Activated CD4-positive, alpha-beta T cell treated with anti-CD3 and anti-CD28 coated beads for 24 hours (primary cell): Measurements from ENCODE around the gene KIT.

Experiments
- DNase-seq, 2 donors: peaks; one replicate each; pipeline ENCODE4 v3.0.0-alpha.2; 2020; ENCODE audit warnings: low read depth in 2 of 2

KIT gene

DNA sequence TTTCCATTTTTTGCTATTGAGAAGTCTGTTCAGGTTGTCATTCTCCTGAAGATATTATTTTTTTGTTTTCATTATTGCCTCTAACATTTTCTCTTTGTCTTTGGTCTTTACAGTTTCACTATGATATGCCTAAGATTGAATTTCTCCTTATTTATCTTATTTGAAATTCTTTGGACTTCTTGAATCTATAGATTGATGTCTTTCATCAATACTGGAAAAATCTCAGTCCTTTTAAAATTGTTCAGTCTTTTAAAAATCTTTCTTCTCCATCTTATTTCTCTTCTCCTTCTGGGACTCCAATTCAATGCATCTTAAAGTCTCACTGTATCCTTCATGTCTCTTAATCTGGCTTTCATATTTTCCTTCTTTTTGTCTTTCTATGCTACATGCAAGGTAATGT lies 86.7 kb downstream of the KIT start:
- no peak for DNase-seq

DNA sequence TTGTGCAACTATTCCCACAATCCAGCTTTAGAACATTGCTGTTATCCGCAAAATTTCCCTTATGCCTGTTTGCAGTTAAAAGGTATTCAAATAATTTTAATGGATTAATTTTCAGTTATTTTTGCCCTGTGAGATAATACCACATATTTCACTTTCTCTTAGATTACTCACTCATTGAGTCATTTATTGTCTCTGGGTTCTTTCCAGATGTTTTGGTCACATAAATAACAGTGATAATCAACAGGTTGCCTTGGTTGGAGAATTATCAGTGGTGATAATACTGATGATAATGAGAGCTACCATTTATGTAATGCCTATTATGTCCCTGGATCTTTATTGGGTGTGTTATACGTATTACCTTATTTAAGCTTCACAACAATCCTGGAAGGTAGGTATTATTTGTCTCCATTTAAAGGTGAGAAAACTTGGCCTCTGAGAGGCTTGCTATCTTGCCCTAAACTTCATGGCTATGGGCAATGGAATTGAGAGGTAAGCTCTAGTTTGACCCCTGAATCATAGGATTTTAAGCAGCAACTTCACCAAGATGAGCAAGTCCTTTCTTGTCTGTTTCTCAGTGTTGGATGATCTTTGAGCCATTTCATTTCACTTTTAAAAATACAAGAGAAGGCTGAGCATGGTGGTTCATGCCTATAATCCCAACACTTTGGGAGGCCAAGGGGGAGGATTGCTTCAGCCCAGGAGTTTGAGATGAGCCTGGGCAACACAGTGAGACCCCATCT lies 87.4 kb downstream of the KIT start:
- DNase-seq: no peak

DNA sequence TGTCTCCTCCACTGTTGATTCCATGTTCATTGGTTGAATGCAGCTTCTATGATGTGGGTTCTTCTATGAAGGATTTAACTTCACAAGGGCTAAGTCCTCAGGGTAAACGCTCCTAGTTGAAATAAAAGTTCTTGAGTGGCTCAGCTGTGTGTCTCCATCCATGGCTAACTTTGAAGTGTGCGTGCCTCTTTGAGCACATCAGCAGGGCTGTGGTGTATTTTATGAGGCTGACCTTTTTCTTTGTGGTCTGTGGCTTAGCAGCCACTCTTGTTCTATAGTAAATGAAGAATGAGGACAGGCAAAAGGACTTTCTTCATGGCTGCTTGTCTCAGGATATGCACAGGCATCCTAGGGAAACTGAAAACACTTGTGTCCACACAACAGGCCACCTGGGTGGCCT lies 88.5 kb downstream of the KIT start:
- no peak for DNase-seq

DNA sequence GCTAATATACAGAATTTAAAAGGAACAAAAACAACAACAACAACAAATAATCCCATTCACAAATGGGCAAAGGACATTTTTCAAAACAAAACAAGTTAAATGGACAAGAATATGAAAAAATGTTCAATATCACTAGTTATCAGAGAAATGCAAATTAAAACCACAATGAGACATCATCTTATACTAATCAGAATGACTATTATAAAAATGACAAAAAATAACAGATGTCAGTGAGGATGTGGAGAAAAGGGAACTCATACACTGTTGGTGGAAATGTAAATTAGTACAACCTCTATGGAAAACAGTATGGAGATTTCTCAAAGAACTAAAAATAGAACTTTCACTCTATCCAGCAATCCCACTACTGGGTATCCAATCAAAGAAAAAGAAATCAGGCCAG lies 92.6 kb downstream of the KIT start:
- DNase-seq: no peak

DNA sequence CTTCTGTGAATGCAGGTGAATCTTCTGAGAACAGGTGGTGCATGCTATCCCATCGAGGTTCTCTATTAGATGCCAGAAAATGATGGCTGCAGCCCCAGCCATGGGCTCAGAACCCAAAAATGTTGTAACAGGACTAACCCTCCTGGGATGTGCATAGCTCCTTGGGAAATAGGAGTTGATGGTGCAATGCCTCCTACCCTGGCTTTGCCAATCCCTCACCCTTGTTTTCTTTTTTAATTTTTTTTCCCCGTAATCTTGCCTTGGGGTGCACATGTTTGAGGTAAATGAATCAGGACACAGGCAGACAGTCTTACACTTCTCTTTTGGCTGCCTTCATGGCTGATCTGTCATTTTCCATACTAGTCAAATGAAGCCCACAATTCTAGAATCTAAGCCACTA lies 96.6 kb downstream of the KIT start:
- no peak for DNase-seq

DNA sequence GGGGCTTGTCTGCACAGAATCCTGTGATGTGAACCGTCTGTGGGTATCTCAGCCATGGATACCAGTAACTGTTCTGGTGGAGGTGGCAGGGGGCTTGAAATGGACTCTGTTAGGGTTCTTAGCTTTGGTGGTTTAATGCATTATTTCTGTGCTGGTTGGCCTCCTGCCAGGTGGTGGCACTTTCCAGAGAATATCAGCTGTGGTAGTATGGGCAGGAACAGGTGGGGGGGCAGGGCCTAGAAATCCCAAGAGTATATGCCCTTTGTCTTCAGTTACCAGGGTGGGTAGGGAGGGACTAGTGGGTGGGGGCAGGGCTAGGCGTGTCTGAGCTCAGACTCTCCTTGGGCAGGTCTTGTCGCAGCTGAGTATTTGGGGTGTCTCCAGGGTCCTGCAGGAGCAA lies 106.7 kb downstream of the KIT start:
- DNase-seq: no peak

DNA sequence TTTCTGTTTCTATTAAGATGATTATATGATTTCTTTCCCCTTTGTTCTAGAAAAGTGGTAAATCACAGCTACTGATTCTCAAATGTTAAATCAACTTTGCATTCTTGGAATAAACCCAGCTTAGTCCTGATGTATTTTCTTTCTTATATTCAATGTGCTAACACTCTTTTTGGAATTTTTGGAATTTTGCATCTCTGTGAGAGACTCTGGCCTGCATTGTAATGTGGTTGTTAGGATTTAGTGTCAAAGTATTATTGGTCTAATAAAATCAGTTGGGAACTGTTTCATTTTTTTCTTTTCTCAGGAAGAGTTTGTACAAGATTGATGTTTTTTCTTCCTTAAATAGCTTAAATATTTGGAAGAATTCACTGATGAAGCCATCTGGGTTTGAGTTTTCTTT lies 109.6 kb downstream of the KIT start:
- no peak for DNase-seq

DNA sequence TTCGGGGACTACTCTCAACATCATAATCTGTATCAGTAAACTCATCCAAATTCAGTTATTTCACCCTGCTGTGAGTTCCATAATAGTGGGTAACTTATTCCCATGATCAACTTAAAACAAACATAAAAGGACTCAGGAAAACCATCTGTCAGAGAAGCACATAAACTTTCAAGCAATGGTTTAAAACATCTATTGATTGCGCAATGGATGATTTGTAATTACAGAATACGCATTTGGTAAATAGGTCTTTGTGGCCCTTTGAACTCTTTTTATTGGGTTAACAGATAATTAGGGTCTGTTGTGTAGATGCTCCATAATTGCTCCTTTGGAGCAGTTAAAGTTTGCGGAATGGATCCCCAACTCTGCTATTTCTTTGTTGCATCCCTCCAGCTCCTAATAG lies 115.3 kb downstream of the KIT start:
- no peak for DNase-seq

DNA sequence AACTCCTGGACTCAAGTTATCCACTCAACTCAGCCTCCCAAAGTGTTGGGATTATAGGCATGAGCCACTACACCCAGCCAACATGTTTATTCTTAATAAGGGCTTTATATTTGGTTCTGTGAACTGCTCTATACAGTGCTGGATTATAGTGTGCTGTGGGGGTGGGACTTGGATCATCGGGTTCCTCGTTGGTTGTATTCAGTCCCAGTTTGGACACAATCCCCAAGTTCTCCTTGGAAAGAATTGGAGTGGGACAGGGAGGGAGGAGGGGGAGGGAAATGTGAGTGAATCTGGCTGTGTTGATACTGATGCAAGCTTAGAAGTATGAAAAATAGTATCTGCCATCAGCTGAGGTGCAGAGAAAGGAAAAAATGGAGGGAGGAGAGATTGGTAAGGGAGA lies 121.3 kb downstream of the KIT start:
- DNase-seq: no peak

DNA sequence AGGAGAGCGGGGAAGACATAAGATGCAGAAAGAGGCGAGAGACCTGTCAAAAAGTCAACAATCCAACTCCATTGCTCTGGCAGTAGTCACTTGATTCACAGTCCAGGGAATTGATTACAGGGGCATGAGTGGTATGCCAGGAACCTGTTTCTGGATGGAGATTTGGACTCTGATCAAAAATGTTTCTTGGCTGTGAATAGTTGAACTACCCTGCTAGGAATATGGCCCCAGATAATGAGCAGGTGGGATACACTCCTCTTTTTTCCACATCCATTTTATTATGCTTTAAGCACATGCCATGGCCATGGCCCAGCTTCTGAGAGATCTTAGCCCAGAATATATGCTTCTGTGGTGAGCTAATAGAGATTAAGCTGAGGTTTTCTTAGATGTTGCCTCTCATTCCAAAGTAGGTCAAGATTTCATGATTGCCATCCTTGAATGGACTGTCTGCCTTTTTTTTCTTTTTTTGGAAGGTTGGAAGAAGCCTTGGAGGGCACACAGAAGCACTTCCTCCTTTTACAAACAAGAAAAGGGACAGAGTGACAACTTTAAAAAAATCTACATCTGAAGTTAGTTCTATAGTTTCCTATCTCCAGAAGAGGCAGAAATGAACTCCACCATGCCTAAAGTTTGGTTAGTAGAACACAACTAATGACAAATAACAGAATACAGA lies 121.9 kb downstream of the KIT start:
- DNase-seq: no peak

DNA sequence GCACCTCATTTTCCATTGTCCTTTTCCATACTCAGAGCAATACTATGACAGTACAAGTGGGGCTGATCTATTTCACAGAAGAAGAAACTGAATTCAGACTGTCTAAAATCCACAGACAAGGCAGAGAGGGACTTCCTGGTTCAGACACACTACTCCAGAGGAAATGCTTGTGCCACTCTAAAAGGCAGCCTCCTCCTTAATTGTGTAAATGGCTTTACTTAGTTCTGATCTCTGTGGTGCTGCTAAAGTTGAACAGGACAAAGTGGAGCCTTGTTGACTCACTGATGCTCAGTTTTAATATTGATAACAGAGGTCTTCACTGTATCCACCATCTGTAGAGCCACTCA lies 122.4 kb downstream of the KIT start:
- no peak for DNase-seq

DNA sequence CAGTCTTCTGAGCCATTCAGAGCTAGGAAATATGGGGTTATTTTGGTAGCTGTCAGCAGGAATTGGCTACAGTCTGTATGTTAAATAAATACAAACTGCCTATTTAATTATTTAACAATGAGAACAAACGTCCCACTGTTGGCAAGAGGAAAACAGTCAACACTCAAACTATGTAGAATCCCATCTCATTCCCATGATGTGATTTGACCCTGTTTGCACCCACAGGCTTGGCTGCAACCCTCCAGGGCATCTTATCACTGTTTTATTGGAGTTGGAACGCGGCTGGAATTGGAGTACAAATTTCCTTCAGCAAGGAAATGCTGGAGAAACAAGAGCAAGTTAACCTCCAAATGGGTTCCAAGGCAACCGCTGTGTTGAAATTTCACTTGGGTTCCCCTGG lies 124.0 kb downstream of the KIT start:
- DNase-seq: no peak

DNA sequence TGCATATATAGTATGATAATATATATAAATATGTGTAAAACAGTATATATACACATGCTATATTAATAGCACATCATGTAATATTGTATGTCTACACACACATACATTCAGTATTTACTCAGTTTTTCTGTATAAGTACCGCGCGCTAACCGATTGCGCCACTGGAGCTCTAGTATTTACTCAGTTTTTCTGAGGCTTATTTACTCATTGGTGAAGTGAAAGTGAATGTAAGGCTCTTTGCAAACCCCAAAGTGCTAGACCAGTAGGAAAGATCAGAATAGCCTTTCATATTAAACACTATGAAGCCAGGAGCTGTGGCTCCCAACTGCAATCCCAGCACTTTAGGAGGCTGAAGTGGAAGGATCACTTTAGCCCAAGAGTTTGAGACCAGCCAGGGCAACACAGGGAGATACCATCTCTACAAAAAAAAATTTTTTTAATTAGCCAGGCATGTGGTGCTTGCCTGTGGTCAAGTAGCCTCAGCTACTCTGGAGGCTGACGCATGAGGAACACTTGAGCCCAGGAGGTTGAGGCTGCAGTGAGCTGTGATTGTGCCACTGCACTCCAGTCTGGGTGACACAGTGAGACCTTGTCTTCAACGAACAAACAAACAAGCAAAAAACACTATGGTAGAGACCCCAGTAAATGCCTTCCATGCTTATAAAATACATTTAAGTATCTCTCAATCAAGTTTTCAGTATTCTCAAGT lies 125.8 kb downstream of the KIT start:
- DNase-seq: no peak

DNA sequence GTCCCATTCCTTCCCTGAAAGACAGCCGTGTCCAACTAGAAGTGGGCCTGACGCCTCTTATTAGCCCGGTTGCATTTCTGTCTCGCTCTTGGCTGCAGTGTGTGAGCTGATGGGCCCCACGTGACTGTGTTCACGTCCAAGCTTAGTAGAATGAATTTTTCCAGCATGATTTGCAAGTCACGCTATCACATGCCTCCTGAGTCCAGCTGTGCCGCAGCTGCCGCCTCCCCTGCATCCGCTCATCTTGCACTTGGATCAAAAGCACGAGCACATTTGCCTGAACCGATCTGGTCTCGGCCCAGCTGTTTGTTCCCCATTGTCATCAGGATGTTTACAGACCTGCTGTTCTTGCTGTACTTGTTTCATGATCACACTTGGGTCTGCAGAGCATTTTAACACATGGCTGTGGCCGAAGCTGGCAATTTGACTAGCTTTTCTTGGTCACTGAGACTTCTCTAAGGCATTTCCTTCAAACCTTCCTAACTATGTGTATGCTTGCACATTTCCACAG lies 126.5 kb downstream of the KIT start:
- no peak for DNase-seq
